ENCODE measurements around the gene TLCD1. TPM values are rescaled to one million over a fixed set of nuclear protein-coding genes. Genes with fewer than 3 reads are reported as not detected.
A peak's percentile ranks its signal among the peaks of the same experiment; 100 is the strongest.
"Not testable (repeated sequence)": the region's sequence is repeated elsewhere in the genome, so short reads cannot be mapped to it uniquely, and the experiment has no call there.

Gene TLCD1
- polyA plus RNA-seq, 1 experiment: 9.8 TPM

- H3K27me3 ChIP-seq (ENCODE audit: control insufficient read depth, insufficient read depth, low read length): no peaks in the 10 kb centered on the region
- TF ChIP-seq, protein P1, sequence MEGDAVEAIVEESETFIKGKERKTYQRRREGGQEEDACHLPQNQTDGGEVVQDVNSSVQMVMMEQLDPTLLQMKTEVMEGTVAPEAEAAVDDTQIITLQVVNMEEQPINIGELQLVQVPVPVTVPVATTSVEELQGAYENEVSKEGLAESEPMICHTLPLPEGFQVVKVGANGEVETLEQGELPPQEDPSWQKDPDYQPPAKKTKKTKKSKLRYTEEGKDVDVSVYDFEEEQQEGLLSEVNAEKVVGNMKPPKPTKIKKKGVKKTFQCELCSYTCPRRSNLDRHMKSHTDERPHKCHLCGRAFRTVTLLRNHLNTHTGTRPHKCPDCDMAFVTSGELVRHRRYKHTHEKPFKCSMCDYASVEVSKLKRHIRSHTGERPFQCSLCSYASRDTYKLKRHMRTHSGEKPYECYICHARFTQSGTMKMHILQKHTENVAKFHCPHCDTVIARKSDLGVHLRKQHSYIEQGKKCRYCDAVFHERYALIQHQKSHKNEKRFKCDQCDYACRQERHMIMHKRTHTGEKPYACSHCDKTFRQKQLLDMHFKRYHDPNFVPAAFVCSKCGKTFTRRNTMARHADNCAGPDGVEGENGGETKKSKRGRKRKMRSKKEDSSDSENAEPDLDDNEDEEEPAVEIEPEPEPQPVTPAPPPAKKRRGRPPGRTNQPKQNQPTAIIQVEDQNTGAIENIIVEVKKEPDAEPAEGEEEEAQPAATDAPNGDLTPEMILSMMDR (IDR thresholded peaks at IDR 0.05; ENCODE audit: insufficient read depth, low read depth, low read length): no peak
- ChIA-PET CTCF (interaction anchor here (0.8 to 10.9 kb wide), 27 partner anchors 10 to 391 kb away, joined by 3 to 416 read pairs (median 8); partner anchors contain the start of genes FAM222B, PHF12, PROCA1 and TRAF4), POLR2A (interaction anchor here (0.6 to 1.7 kb wide), 2 partner anchors 24 to 174 kb away, joined by 3 to 19 read pairs; no protein-coding TSS in a partner anchor)
- H3K36me3 ChIP-seq (ENCODE audit: control insufficient read depth, insufficient read depth, low read length): peaks cover 18% of the 10 kb centered on the region
- no peak for DNase-seq (ENCODE audit: low read depth)
- peak overlapping the region; percentile 71 for H3K4me3 ChIP-seq (ENCODE audit: low read depth, low read length)
Observed at GRCh38 chr17:28725660-28726225, 290 bp downstream of the TLCD1 start.

- TF ChIP-seq, protein P1 (IDR thresholded peaks at IDR 0.05; ENCODE audit: insufficient read depth, low read depth, low read length): 0 out of 2 replicates have a peak, but pooled peaks have one; percentile 17
- ChIA-PET POLR2A (interaction anchor here (0.6 kb wide), 1 partner anchor 174 kb away, joined by 3 read pairs; no protein-coding TSS in a partner anchor), CTCF (interaction anchor here (0.8 to 10.9 kb wide), 7 partner anchors 14 to 228 kb away, joined by 3 to 416 read pairs (median 5); partner anchors contain the start of genes PROCA1 and TRAF4)
- Histone ChIP-seq H3K27me3 (ENCODE audit: control insufficient read depth, insufficient read depth, low read length) (no peaks in the 10 kb centered on the region), H3K36me3 (ENCODE audit: control insufficient read depth, insufficient read depth, low read length) (peaks cover 18% of the 10 kb centered on the region), H3K4me3 (ENCODE audit: low read depth, low read length) (peak overlapping the region; percentile 71)
- no peak for DNase-seq (ENCODE audit: low read depth)
Observed at GRCh38 chr17:28725166-28725659, 820 bp downstream of the TLCD1 start.

DNA sequence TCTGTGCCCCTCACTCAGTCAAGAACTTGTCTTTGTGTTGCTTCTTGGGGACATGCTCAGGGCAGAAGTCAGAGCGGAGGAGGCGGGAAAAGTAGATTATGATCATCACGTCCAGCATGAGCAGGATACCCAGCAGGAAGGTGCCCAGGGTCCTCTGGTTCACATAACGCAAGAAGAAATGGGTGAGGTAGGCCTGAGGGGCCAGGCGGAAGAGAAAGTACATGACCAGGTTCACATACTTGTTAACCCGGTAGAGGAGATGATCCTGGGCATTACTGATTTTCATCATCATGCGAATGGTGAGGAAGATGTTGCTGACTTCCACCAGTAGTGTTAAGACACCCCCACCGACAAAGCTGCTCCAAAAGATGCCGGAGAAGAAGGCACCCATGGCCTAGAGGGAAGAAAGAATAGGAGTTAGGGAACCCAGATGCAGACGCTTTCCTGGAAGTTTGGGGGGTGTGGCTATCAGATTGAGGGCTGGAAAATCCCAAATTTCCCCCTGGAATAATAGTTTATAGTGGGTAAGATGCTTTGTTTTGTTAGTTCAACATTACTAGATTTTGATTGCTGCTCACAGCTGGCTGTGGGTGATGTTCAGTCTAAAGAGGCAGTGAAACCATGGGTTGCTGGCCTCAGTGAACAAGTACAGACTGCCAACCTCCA lies 1.4 kb downstream of the TLCD1 start:
- DNase-seq (ENCODE audit: low read depth): no peak
- Histone ChIP-seq H3K27me3 (ENCODE audit: control insufficient read depth, insufficient read depth, low read length) (no peaks in the 10 kb centered on the region), H3K36me3 (ENCODE audit: control insufficient read depth, insufficient read depth, low read length) (peaks cover 18% of the 10 kb centered on the region), H3K4me3 (ENCODE audit: low read depth, low read length) (no peak overlapping the region)
- TF ChIP-seq, protein P1 (IDR thresholded peaks at IDR 0.05; ENCODE audit: insufficient read depth, low read depth, low read length): no peak
- ChIA-PET POLR2A (interaction anchor here (0.6 kb wide), 1 partner anchor 78 kb away, joined by 4 read pairs; no protein-coding TSS in a partner anchor), CTCF (interaction anchor here (0.8 to 10.9 kb wide), 6 partner anchors 14 to 228 kb away, joined by 3 to 416 read pairs (median 8); partner anchors contain the start of genes PROCA1 and TRAF4)

DNA sequence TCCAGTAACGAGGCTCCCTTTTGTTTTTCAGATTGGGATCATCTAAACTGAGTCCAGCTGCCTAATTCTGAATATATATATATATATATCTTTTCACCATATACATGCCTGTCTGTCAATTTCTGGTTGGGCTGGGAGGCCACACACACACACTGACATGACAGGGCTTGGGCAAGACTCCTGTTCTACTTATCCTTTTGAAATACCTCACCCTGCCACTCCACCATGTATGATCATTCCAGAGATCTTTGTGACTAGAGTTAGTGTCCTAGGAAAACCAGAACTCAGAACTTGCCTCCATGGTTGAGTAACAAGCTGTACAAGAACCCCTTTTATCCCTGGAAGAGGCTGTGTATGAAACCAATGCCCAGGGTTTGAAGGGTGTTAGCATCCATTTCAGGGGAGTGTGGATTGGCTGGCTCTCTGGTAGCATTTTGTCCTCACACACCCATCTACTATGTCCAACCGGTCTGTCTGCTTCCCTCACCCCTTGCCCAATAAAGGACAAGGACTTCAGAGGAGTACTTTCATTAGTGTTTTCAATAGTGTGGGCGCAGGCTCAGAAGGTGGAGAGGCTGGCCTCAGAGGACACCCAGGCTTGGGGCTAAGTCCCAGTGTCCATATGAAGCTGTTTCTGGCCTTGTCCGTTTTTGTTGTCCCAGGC lies 2.1 kb downstream of the TLCD1 start:
- peaks cover 18% of the 10 kb centered on the region for H3K36me3 ChIP-seq (ENCODE audit: control insufficient read depth, insufficient read depth, low read length)
- ChIA-PET CTCF (interaction anchor here (1.1 to 10.9 kb wide), 2 partner anchors 24 to 229 kb away, joined by 5 to 416 read pairs; partner anchors contain the start of gene TRAF4), POLR2A (interaction anchor here (0.6 kb wide), 1 partner anchor 77 kb away, joined by 4 read pairs; no protein-coding TSS in a partner anchor)
- H3K4me3 ChIP-seq (ENCODE audit: low read depth, low read length); DNase-seq (ENCODE audit: low read depth); H3K27me3 ChIP-seq (ENCODE audit: control insufficient read depth, insufficient read depth, low read length): not testable (repeated sequence)

GRCh38 chr17:28723159-28723835 lies 2.7 kb downstream of the TLCD1 start:
- DNase-seq (ENCODE audit: low read depth): no peak
- ChIA-PET CTCF (interaction anchor here (10.9 kb wide), 1 partner anchor 25 kb away, joined by 416 read pairs; the partner anchor contains the start of gene TRAF4), POLR2A (no interaction called here)
- Histone ChIP-seq H3K4me3 (ENCODE audit: low read depth, low read length) (no peak overlapping the region), H3K36me3 (ENCODE audit: control insufficient read depth, insufficient read depth, low read length) (peaks cover 18% of the 10 kb centered on the region), H3K27me3 (ENCODE audit: control insufficient read depth, insufficient read depth, low read length) (no peaks in the 10 kb centered on the region)
- TF ChIP-seq, protein P1 (IDR thresholded peaks at IDR 0.05; ENCODE audit: insufficient read depth, low read depth, low read length): no peak

Data from BJ (cell line).